Epithelial cell of proximal tubule (primary cell): ENCODE data around the gene DAB2IP. TPM values are rescaled to one million over a fixed set of nuclear protein-coding genes. Genes with fewer than 3 reads are reported as not detected.
A peak's percentile ranks its signal among the peaks of the same experiment; 100 is the strongest.

Source experiments
- DNase-seq: peaks from one replicate; pipeline ENCODE4 v3.0.0-alpha.2; 2011; ENCODE audit warnings: low read depth
- H3K4me3 ChIP-seq: 2 replicates; pipeline ENCODE4 v1.5.1; 2011; ENCODE audit warnings: low read depth, mild to moderate bottlenecking, low read length
- total RNA-seq: library from RNA; depleted of rRNA; stranded (reverse); fragments of >200 nt; gene quantifications from 2 replicates; pipeline ENCODE4 v1.2.3, GENCODE V29; 2015
- TF ChIP-seq, protein P1 (sequence below): conservative IDR thresholded peaks from 2 replicates; pipeline ENCODE4 v1.5.1; 2012; ENCODE audit warnings: low read depth, mild to moderate bottlenecking, low read length

DAB2IP gene
- total RNA-seq, 1 donor from 2014 or later, result 23.8 TPM

DNA sequence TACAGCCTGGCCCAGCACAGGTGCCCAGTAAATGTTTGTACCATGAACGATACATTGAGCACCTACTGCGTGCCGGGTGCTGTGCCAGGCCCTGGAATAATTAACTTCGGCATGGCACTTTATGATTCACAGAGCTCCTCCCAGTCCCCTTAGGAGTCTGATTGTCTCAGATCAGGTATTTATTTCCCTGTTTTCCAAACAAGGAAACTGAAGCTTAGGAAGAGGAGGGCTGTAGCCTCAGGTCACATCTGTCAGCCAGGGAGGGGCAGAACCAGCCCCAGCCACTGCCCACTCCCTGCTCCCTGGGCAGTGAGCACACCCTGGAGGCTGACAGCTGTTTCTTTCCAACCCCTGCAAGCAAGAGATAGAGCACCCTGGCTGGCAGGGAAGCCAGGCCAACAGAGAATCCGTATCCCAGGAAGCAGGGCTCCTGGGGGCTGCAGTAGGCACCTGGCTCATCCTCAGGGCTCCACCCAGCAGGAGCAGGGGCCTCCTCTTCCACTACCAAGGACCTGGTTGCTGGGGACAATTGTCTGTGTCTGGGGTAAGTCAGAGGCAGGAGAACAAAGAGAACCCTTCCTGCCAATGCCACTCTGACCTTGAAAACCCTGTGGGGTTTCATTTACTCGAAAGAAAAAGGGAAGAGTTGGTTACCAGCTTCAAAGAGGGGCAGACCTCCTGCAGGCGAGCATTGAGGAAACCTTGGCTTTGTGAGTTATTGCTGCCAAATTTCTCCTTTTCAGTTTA, 69.0 kb downstream of the DAB2IP start:
- no peak for DNase-seq
- H3K4me3 ChIP-seq, result no peak overlapping the region
- TF ChIP-seq, protein P1, sequence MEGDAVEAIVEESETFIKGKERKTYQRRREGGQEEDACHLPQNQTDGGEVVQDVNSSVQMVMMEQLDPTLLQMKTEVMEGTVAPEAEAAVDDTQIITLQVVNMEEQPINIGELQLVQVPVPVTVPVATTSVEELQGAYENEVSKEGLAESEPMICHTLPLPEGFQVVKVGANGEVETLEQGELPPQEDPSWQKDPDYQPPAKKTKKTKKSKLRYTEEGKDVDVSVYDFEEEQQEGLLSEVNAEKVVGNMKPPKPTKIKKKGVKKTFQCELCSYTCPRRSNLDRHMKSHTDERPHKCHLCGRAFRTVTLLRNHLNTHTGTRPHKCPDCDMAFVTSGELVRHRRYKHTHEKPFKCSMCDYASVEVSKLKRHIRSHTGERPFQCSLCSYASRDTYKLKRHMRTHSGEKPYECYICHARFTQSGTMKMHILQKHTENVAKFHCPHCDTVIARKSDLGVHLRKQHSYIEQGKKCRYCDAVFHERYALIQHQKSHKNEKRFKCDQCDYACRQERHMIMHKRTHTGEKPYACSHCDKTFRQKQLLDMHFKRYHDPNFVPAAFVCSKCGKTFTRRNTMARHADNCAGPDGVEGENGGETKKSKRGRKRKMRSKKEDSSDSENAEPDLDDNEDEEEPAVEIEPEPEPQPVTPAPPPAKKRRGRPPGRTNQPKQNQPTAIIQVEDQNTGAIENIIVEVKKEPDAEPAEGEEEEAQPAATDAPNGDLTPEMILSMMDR, result peak; percentile 24

DNA sequence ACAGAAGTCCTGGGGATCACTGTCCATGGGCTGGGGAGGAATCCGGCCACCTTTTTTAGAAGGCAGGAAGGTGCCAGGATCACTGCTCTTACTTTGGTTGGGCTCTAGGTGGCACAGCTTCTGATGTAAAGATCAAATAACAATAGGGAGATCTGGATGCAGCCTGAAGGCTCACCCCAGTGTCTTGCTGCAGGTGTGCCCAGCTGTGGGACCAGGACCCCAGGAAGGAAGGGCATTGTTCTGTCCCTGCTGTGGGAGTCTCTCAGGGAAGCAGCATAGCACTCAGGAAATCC, 69.6 kb downstream of the DAB2IP start:
- H3K4me3 ChIP-seq, result no peak overlapping the region
- TF ChIP-seq, protein P1, result peak; percentile 39
- no peak for DNase-seq

DNA sequence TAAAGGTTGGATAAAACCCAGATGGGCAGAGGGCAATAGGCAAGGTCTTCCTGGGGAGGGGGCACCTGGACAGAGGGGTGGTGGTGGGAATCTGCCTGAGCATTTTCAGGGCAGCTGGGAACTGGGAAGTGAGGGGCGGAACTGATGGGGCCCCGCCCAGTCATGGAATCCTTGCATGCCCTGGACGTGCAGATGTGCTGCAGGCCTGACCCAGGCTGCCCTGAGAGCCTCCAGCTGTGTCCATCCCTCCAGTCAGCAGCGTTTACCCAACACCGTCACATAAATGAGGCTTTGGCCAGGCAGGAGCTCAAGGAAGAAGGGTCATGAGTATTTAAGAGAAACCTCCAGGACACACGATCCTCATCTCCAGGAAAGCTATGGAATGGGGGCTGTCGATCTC, 70.3 kb downstream of the DAB2IP start:
- no peak for DNase-seq
- no peak overlapping the region for H3K4me3 ChIP-seq
- TF ChIP-seq, protein P1, result no peak

DNA sequence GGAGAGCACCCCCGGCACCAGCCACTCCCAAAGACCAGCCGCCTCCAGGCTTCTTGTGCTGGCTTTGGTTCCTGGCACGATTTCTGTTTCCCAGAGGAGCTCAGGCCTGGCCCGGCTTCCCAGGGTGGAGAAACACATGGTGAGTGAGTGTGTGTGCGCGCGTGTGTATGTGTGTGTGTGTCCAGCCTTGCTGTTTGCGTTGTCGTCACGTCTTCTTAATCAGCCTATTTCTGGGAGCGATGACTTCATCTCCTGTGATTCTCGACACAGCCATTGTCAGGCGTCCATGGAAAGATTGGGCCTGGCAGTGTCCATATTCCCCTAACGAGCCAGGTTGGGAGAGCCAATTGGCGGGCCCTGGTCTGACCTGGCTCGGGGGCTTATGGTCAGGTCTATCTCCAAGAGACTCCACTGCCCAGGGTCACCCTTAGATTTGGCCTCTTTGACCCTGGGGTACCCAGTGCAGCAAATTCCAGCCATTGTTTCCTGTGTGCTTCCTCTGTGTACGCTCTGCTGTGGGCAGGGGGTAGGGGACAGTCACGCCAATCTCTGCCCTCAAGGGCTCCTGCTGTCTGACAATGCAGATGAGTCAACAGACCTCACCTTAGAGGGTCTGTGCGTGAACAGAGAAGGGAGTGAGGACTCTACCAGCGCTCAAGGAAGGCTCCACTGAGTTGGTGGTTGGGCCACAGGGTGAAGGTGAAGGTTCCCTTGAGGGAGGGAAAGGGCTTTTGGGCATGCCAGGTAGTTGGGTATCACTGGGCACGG, 73.8 kb downstream of the DAB2IP start:
- DNase-seq, result no peak
- TF ChIP-seq, protein P1, result no peak
- no peak overlapping the region for H3K4me3 ChIP-seq

GRCh38 chr9:121727295-121728020, 76.0 kb downstream of the DAB2IP start:
- H3K4me3 ChIP-seq, result no peak overlapping the region
- TF ChIP-seq, protein P1, result no peak
- DNase-seq, result no peak

- no peak for DNase-seq
- H3K4me3 ChIP-seq, result no peak overlapping the region
- TF ChIP-seq, protein P1, result no peak
Measured at GRCh38 chr9:121728916-121729315, 77.5 kb downstream of the DAB2IP start.
